Activated CD8-positive, alpha-beta memory T cell treated with anti-CD3 and anti-CD28 coated beads for 24 hours (primary cell): ENCODE data around the gene ZNF783.
"Not testable (repeated sequence)": the region's sequence is repeated elsewhere in the genome, so short reads cannot be mapped to it uniquely, and the experiment has no call there.

Experiments
- DNase-seq: peaks from one replicate; pipeline ENCODE4 v3.0.0-alpha.2; 2020

Gene ZNF783

GRCh38 chr7:149261829-149262617 lies at the start of gene ZNF783:
Gene ZNF783 (plus strand): TSS chr7:149262196. CDS start chr7:149262334, 138 bp downstream.
- DNase-seq = peak; percentile 93

GRCh38 chr7:149214020-149214720 lies 47.8 kb upstream of the ZNF783 start:
- no peak for DNase-seq

DNA sequence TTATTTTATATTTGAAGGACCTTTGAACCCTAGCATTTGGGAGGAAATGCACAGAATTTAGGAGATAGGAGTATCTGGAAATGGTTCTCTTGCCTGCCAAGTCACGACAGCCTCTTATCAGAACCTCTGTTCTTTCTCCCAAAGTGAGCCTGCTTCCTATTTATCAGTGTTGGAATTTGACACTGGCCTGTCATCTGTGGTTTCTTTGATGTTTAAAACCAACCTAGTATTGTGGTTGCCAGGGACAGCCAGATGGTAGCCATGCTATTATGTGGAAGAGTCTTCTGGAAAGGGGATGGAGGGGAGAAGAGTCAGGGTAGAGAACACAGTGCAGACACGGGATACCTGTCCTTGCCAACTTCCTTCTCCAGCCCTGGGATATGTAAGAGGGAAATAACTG lies 45.6 kb upstream of the ZNF783 start:
- no peak for DNase-seq

GRCh38 chr7:149217570-149217969 lies 44.4 kb upstream of the ZNF783 start:
- DNase-seq = no peak

DNA sequence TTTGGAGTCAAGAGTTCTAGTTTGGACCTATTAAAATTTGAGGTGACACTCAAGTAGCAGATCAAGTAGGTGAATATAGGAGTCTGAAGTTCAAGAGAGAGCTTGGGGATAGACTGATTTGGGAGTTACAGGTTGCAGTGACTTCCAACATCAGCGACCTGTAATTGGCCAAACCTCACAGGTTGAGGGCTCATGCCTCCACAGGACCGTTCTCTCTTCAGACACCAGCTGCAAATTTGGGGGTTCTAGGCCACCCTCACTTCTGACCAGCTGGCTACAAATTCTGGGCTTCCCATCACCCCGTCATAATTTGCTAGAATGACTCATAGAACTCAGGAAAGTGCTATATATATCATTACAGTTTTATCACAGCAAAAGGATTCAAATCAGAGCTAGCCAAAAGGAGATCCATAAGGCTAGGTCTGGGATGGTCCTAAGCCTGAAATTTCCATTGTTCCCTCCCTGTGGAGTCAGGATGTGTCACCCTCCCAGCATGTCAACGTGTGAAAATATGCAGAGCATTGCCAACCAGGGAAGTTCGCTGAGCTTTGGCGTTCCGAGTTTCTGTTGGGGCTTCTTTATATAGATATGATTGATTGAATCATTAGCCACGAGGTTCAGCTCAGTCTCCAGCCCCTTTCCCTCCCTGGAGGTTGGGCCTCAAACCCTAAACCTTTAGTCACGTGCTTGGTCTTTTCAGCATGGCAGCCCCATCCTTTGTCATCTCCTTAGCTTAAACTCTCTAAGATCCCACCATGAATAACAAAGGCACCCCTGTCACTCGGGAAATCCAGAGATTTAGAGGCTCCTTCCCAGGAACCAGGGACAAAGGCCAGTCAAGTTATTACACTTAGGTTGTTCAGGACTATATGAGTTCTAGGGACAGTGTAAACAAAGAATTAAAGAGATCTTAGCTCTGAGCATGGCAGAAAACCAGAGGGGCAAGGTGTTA lies 43.3 kb upstream of the ZNF783 start:
- DNase-seq = no peak

- no peak for DNase-seq
Measured at GRCh38 chr7:149220534-149220933, 41.5 kb upstream of the ZNF783 start.

DNA sequence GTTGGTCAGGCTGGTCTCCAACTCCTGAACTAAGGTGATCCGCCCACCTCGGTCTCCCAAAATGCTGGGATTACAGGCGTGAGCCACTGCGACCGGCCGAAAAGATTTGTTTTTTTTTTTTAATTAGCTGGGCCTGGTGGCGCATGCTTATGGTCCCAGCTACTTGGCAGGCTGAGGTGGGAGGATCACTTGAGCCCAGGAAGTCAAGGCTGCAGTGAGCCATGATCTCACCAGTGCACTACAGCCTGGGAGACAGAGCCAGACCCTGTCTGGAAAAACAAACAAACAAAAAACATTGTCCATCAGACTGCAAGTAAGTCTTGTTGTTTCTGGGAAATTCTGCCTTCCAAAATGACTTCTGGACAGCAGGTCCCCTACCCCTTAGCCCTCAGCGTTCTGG lies 38.8 kb upstream of the ZNF783 start:
- DNase-seq = no peak

GRCh38 chr7:149223761-149224160 lies 38.2 kb upstream of the ZNF783 start:
- no peak for DNase-seq

GRCh38 chr7:149224352-149224751 lies 37.6 kb upstream of the ZNF783 start:
- no peak for DNase-seq

DNA sequence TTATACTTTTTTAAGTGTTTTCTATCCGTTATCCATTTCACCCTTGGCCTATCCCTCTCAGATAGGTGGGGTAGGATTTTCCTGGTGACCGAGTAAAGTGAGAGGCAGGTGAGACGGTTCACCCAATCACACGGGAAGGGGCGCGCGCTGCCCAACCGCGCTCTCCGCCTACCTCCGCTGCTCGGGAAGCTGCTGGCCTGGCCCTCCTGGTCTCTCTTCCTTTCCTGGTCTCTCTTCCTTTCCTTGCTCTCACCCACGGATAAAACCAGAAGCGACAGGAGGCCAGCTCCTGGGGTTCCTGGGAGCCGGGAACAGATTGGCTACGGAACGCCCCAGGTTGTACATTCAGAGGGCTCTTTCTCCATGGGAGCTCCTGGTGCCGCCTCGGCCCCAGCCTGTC lies 36.9 kb upstream of the ZNF783 start:
- DNase-seq = no peak

DNA sequence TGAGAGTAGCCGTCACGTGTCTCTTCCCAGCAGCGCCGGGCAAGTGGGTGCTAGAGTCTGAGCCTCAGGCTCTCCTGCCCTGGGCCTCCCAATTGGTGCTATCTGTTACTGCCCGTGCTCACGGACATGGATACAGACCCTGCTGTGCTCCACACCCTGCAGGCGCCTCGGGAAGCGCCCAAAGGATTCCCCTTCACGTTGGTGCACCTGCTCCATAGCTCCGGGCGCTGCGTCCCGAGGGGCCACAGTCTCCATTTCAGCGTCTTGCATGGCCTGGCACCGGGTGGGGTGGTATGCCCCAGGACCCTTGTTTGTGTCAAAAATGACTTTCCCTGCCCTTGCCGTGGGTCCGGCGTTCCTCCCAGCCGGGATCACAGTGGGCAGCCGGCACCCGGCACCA lies 36.3 kb upstream of the ZNF783 start:
- DNase-seq = no peak

DNA sequence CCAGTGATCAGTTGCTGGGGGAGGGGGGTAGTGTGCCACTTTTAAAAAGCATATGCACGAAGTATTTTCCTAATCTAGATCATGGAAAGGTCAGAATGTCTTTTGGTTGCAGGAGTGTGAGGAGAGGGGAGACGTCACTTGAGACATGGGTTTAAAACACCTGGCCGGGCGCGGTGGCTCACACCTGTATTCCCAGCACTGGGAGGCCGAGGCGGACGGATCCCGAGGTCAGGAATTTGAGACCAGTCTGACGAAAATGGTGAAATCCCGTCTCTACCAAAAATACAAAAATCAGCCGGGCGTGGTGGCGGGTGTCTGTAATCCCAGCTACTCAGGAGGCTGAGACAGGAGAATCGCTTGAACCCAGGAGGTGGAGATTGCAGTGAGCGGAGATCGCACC lies 35.6 kb upstream of the ZNF783 start:
- not testable (repeated sequence) for DNase-seq

DNA sequence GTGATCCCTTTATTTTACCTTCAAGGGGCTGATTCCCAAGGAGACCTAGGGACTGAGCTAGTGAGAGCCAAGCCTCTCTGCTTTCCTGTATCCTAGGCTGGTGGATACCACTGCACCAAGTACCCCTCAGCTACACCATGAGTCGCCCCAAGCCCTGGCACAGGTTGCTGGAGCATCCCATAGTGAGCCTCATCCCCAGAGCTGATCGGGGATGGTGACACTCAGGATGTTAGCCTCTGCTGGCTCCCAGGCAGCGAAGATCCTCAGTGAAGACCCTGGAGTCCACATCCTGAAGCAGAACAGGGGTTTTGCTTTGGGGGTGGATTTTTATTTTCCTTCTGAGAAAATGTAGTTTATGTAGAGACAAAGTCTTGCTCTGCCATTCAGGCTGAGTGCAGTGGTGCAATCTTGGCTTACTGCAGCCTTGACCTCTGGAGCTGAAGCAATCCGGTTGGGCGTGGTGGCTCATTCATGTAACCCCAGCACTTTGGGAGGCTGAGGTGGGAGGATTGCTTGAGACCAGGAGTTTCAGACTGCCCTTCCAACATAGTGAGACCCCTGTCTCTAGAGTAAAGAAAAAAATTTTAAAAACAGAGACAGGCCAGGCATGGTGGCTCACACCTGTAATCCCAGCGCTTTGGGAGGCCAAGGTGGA lies 35.0 kb upstream of the ZNF783 start:
- no peak for DNase-seq

DNA sequence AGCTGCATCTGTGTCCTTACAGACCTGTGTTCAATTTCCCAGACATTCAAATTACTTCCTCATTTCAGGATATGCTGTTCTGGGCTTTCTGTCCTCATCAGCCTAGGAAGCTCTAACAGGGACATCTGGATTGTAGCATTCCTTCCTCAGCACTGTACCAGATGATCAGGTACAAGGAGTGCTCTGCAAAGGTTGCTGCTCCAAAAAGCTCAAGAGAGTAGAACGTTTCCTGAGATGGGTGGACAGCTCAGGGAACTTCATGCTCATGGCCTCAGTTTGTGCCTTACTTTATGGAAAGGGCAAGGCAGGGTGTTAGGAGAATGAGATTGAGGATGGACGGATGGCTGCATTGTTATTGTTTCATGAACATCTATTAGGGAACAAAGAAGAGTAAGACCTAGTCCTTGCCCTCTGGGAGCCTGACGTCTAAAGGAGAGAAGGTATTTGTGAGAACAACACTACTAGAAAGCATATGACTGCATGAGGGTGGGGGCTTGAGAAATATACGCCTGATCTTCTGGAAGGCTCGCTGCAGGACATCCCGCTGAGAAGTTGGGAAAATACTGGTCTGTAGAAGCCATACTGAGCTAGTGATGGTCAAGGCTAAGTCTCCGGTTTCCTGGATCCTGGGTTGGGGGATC lies 33.0 kb upstream of the ZNF783 start:
- DNase-seq = no peak

- no peak for DNase-seq
Measured at GRCh38 chr7:149229526-149229925, 32.5 kb upstream of the ZNF783 start.

DNA sequence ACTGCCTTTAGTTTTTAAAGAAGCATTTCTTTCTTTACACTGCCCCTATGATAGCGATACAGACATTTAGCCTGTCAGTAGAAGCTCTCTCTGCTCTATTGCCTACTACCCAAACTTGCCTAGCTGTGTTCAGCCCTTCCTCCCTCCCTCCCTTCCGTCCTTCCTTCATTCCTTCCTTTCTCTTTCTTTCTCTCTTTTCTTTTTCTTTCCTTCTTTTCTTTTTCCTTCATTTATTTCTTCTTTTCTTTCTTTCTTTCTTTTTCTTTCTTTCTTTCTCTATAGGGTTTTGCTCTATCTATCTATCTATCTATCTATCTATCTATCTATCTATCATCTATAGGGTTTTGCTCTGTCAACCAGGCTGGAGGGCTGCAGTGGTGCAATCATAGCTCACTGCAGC lies 29.6 kb upstream of the ZNF783 start:
- DNase-seq = no peak

- DNase-seq = not testable (repeated sequence)
Measured at GRCh38 chr7:149233655-149234204, 28.3 kb upstream of the ZNF783 start.

- no peak for DNase-seq
Measured at GRCh38 chr7:149237502-149237901, 24.5 kb upstream of the ZNF783 start.

DNA sequence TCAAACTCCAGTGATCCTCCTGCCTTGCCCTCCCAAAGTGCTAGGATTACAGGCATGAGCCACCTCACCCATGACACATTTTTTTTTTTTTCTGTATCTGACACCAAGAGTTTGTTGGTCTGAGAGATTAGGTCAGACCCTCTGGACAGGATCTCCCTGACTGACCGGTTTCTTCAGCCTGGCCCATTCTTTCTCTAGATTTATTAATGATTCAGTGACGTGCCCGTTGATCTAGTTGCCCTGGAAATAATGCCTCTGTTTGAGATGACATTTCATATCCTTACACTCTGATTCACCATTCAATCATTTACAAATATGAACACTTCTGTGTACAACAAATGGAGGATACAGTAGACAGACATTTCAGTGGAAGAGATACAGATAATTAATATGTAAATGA lies 23.9 kb upstream of the ZNF783 start:
- no peak for DNase-seq

- DNase-seq = peak; percentile 94
Measured at GRCh38 chr7:149239345-149240143, 22.5 kb upstream of the ZNF783 start, which contains the start of gene ZNF212. Gene ZNF212 (plus strand): TSS chr7:149239651. CDS start chr7:149239779, 128 bp downstream.

GRCh38 chr7:149240637-149241036 lies 21.4 kb upstream of the ZNF783 start:
- DNase-seq = no peak
